Lower lobe of right lung (tissue), 2 donors: ENCODE data around the gene HPCAL4. TPM values are rescaled to one million over a fixed set of nuclear protein-coding genes. Genes with fewer than 3 reads are reported as not detected.

Experiments used
- ATAC-seq, 2 donors: fragments of 200-7000 bp; cut with Tn5 transposase; one replicate each; pipeline ENCODE4 v1.9.1; 2020 to 2022; ENCODE audit warnings: mild to moderate bottlenecking in 2 of 2, moderate library complexity in 2 of 2
- DNase-seq: peaks from one replicate; pipeline ENCODE4 v3.0.0-alpha.2; 2020
- H3K27ac ChIP-seq: fragments of 200-600 bp; one replicate; pipeline ENCODE4 v1.8.0; 2022
- H3K27me3 ChIP-seq: fragments of 200-600 bp; one replicate; pipeline ENCODE4 v1.8.0; 2022; ENCODE audit warnings: low read depth
- H3K36me3 ChIP-seq: fragments of 200-600 bp; one replicate; pipeline ENCODE4 v1.8.0; 2022; ENCODE audit warnings: mild to moderate bottlenecking
- H3K4me1 ChIP-seq: fragments of 200-600 bp; one replicate; pipeline ENCODE4 v1.8.0; 2022
- H3K4me3 ChIP-seq: fragments of 200-600 bp; one replicate; pipeline ENCODE4 v1.8.0; 2022; ENCODE audit warnings: mild to moderate bottlenecking
- H3K9me3 ChIP-seq: fragments of 200-600 bp; one replicate; pipeline ENCODE4 v1.8.0; 2022
- intact Hi-C: fragments of 100-400 bp; cut with DNase I; formaldehyde crosslinking; loops from one replicate; pipeline ENCODE4 v1.11.0; 2022
- total RNA-seq: library from RNA; stranded (reverse); fragmentation: NEBNext Ultra II Directional; extraction: Animal tissue kit (Norgen Biotek cat#: 25700); gene quantifications from one replicate; pipeline ENCODE4 v1.2.1, GENCODE V29; 2021
- TF ChIP-seq, protein P1 (sequence below): fragments of 200-600 bp; IDR thresholded peaks from one replicate; pipeline ENCODE4 v1.8.0; 2022; ENCODE audit warnings: antibody characterized with exemption, mild to moderate bottlenecking
- donor health status: DM: no; HTN: yes; CAD: no; lungs with severe emphysema.

Gene HPCAL4
- total RNA-seq, 1 donor from 2014 or later = 0.41 TPM

DNA sequence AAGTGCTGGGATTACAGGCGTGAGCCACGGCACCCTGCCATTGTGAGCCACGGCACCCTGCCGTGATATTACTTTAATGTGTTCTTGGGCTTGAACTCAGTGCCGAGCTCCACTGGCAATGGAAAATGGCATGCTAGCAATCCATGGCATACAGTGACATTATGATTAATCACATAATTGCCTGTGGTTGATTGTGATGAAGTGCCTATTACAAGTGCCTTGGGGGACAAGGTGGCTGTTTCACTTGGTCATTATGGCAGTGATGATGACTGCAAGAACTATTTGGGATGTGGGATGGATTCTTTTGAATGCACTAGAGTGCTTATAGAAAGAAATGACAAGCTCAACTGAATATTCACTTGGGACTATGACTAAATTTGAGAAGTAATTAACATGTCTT, 22.3 kb upstream of the HPCAL4 start:
- H3K27ac ChIP-seq = no peak overlapping the region
- TF ChIP-seq, protein P1, sequence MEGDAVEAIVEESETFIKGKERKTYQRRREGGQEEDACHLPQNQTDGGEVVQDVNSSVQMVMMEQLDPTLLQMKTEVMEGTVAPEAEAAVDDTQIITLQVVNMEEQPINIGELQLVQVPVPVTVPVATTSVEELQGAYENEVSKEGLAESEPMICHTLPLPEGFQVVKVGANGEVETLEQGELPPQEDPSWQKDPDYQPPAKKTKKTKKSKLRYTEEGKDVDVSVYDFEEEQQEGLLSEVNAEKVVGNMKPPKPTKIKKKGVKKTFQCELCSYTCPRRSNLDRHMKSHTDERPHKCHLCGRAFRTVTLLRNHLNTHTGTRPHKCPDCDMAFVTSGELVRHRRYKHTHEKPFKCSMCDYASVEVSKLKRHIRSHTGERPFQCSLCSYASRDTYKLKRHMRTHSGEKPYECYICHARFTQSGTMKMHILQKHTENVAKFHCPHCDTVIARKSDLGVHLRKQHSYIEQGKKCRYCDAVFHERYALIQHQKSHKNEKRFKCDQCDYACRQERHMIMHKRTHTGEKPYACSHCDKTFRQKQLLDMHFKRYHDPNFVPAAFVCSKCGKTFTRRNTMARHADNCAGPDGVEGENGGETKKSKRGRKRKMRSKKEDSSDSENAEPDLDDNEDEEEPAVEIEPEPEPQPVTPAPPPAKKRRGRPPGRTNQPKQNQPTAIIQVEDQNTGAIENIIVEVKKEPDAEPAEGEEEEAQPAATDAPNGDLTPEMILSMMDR = no peak
- H3K9me3 ChIP-seq = no peaks in the 10 kb centered on the region
- H3K4me1 ChIP-seq = no peaks in the 10 kb centered on the region
- H3K4me3 ChIP-seq = no peak overlapping the region
- intact Hi-C loops = no loop called here
- H3K36me3 ChIP-seq = no peaks in the 10 kb centered on the region
- ATAC-seq (no peak), DNase-seq (no peak)
- peaks cover 7% of the 10 kb centered on the region for H3K27me3 ChIP-seq

DNA sequence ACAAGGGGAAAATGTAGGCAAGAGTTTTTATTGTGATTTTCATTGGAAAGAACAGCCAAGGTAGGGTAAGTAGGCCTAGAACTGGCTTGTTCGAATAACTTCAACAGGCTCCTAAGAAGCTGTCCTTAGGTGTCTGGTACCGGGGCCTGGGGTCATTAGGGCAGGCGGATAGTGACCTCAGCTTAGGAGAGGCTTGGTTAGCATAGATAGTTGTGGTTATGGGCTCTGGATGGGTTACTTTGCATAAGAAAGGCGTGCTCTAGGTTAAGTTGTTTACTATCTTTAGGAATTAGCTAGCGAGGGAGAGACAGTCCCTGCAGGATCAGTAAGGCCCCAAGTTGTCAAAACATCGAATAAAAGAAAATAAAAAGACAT, 20.7 kb upstream of the HPCAL4 start:
- no peak overlapping the region for H3K27ac ChIP-seq
- no peaks in the 10 kb centered on the region for H3K4me1 ChIP-seq
- H3K9me3 ChIP-seq = no peaks in the 10 kb centered on the region
- peaks cover 7% of the 10 kb centered on the region for H3K27me3 ChIP-seq
- H3K36me3 ChIP-seq = no peaks in the 10 kb centered on the region
- no peak for ATAC-seq
- TF ChIP-seq, protein P1 = no peak
- no peak overlapping the region for H3K4me3 ChIP-seq
- intact Hi-C loops = no loop called here
- no peak for DNase-seq

DNA sequence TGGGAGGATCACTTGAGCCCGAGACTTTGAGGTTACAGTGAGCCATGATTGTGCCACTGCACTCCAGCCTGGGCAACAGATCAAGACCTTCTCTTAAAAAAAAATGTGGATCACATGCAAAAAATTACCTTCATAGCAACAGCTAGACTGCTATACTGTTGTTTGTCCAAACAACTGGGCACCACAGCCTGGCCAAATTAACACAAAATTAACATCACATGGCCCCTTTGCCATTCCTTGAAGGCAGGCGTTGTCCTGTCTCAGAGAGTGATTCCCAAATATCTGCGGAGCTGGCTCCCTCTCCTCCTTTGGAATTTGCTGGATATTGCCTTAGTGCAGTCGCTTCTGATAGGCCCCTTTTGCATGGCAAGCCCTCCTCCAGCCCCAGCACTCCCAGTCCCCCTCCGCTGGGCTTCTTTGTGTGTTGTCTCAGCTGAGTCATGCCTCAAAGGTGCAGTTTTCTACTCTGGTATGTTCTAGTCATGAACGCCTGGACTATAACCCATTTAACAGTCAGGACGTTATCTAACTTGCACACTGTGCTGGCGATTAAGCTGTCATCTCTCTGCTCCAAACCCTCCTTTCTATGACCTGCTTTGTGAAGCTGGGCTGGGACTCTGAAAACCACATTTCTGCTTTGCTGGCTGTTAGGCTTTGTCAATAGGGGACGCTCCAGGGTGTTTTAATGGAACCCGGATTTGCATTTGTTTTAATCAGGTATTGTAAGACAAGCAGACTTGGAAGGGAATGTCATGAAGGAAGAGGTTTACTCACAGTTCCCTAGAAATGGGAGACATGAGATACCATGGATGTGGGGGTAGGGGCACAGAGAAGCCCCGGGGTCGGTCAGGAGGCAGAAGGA, 20.1 kb upstream of the HPCAL4 start:
- TF ChIP-seq, protein P1 = no peak
- no peak overlapping the region for H3K27ac ChIP-seq
- DNase-seq = no peak
- H3K4me3 ChIP-seq = no peak overlapping the region
- no peak for ATAC-seq
- H3K9me3 ChIP-seq = no peaks in the 10 kb centered on the region
- no peaks in the 10 kb centered on the region for H3K4me1 ChIP-seq
- intact Hi-C loops = no loop called here
- H3K27me3 ChIP-seq = peaks cover 4% of the 10 kb centered on the region
- no peaks in the 10 kb centered on the region for H3K36me3 ChIP-seq

DNA sequence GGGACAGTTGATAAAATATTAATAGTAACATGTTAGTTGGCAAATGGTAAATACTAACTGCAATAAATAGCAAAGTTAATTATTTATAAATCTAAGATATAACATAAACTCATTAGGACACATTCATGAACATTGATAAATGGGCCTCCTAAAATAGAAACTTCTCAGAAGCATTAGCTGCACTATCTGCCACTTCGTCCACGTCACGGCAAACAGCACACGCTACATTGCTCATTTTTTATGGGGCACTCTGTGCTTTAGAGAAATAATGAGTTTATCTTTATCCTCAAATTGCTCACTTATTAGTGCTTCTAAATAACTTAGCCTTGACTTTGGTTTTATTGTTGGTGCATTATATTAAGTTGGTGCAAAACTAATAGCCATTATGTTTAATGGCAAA, 16.3 kb upstream of the HPCAL4 start:
- DNase-seq (no peak), ATAC-seq (no peak)
- TF ChIP-seq, protein P1 = no peak
- Histone ChIP-seq H3K36me3 (no peaks in the 10 kb centered on the region), H3K27ac (no peak overlapping the region), H3K27me3 (no peaks in the 10 kb centered on the region), H3K4me3 (no peak overlapping the region), H3K9me3 (no peaks in the 10 kb centered on the region), H3K4me1 (no peaks in the 10 kb centered on the region)
- intact Hi-C loops = no loop called here

DNA sequence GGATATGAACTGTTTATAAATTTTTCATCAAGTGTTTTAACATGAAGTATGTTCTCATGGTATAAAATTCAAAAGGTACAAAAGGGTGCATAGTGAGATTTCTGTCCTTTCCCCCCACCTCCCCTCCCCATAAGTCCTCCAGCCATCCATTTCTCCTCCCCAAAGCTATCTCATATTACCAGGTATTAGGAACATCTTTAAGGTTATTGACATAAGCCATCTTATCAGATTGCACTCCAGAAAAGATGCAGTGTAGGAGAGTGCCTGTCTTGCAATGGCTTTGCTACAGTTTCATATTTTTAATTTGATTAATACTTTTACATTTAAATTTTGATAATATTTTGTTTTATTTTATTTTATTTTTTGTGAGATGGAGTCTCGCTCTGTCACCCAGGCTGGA, 13.5 kb upstream of the HPCAL4 start:
- intact Hi-C loops = no loop called here

More for the DNA sequence above, 13.5 kb upstream of the HPCAL4 start:
- Histone ChIP-seq H3K4me1 (peaks cover 6% of the 10 kb centered on the region), H3K27me3 (no peaks in the 10 kb centered on the region), H3K36me3 (no peaks in the 10 kb centered on the region), H3K4me3 (no peak overlapping the region), H3K27ac (no peak overlapping the region), H3K9me3 (no peaks in the 10 kb centered on the region)
- no peak for DNase-seq
- TF ChIP-seq, protein P1 = no peak
- ATAC-seq = no peak
